Measurements from ENCODE around the gene SEMA3F. TPM values are rescaled to one million over a fixed set of nuclear protein-coding genes. Genes with fewer than 3 reads are reported as not detected.
"Not testable (repeated sequence)": the region's sequence is repeated elsewhere in the genome, so short reads cannot be mapped to it uniquely, and the experiment has no call there.

The SEMA3F gene
- total and polyA plus RNA-seq, 8 donors = 1.4 to 8.8 (median 4.9) TPM

DNA sequence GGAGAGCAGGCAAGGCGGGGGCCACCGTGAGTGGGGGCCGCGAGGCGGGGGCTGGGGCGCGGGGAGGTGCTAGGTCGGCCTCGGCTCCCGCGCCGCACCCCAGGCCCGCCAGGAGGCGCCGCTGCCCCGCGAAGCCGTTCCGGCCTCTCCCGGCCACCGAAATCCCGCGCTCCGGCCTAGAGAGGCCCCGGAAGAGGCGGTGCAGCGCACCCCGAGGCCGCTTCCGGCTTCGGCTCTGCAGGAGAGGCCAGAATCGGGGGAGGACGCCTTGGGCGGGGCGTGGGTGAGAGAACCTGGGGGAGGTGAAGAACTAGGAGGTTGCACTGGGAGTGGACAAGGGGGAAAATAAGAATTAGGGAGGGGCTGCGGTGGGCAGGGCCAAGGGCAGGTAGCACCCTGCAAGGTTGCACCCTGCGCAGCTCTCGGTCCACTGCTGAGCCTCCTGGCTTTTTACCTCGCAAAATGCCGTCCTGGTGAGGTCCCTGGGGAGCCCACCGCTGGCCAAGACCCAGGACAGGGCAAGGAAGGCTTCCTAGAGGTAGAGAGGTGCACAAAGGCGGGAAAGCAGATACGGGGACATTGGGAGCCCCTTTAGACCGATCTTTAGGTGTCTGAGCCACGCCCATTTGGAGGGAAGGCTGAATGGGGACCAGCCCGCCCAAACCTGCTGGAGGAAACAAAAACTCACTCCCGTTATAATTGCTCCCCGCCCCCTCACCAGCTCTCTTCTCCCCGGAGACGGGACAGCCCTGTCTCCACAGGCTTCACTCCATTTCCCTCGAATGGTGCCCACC, 72.5 kb downstream of the SEMA3F start:
- peak overlapping the region; percentile 68 to 84 (median 84) for H3K27ac ChIP-seq
- peak; percentile 78 to 93 (median 87) for TF ChIP-seq CTCF (IDR thresholded peaks at IDR 0.05)
- intact Hi-C loops (cut with DNase I) = loop anchor here in 2 of 3 donors (2.0 to 5.0 kb wide), 2 partner anchors 33 to 45 kb away; no protein-coding TSS in a partner anchor
- no peaks in the 10 kb centered on the region for H3K27me3 ChIP-seq
- H3K36me3 ChIP-seq = no peaks in the 10 kb centered on the region
- peak; percentile 94 to 98 (median 95) for DNase-seq
- peak overlapping the region; percentile 43 to 65 (median 52) for H3K4me3 ChIP-seq
- H3K4me1 ChIP-seq = peaks cover 0 to 7% (median 4%) of the 10 kb centered on the region in 3 donors
- WGBS, 2 donors = 0 to 1% methylated on average over 40 to 51 of the region's 51 CpGs
- peak; percentile 88 to 92 (median 91) for ATAC-seq
- FAIRE-seq = no peak
- no peaks in the 10 kb centered on the region for H3K9me3 ChIP-seq

GRCh38 chr3:50228184-50228763, 73.2 kb downstream of the SEMA3F start:
- WGBS, 2 donors = 45% methylated on average over 14 to 15 of the region's 15 CpGs
- not testable (repeated sequence) for DNase-seq

DNA sequence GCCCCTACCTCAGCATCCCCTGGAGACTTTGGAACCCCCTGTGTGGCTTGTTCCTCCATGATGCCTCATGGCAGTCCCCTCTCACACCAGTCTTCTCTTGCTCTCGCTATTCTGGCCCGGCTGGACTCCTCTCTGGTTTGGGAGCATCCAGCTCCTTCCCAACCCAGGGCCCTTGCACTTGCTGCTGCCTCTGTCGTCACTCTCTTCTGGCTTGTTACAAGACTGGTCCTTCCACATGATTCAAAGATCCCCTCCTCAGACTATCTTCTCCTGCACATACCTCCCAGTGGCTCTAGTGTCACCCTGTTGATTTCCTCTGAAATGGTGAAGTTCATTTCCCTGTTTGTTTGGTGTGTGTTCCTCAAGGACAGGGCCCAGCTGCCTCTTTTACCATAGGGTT, 74.4 kb downstream of the SEMA3F start:
- no peak for ATAC-seq
- H3K27me3 ChIP-seq = no peaks in the 10 kb centered on the region
- 86 to 91% methylated on average over 3 of the region's 3 CpGs for WGBS, 2 donors
- peak overlapping the region in 3 of 4 donors; percentile 16 to 50 (median 34) for H3K27ac ChIP-seq
- H3K36me3 ChIP-seq = no peaks in the 10 kb centered on the region
- intact Hi-C loops (cut with DNase I) = loop anchor here in 2 of 3 donors (5.0 kb wide), 1 partner anchor 43 kb away; no protein-coding TSS in a partner anchor
- no peak for TF ChIP-seq CTCF (IDR thresholded peaks at IDR 0.05)
- no peak for FAIRE-seq
- H3K9me3 ChIP-seq = no peaks in the 10 kb centered on the region
- H3K4me3 ChIP-seq = no peak overlapping the region
- DNase-seq = peak in 1 of 6 donors; percentile 43
- H3K4me1 ChIP-seq = peaks cover 0 to 7% (median 4%) of the 10 kb centered on the region in 3 donors

More at GRCh38 chr3:50228184-50228763, 73.2 kb downstream of the SEMA3F start:
- not testable (repeated sequence) for H3K9me3 ChIP-seq, FAIRE-seq, H3K36me3 ChIP-seq, ATAC-seq, H3K27me3 ChIP-seq, H3K4me1 ChIP-seq
- Histone ChIP-seq H3K27ac (peak overlapping the region; percentile 68 to 84 (median 84)), H3K4me3 (peak overlapping the region; percentile 43 to 65 (median 52))
- intact Hi-C loops (cut with DNase I) = loop anchor here in 2 of 3 donors (5.0 kb wide), 1 partner anchor 44 kb away; no protein-coding TSS in a partner anchor

GRCh38 chr3:50230104-50230793, 75.1 kb downstream of the SEMA3F start:
- intact Hi-C loops (cut with DNase I) = no loop called here
- WGBS, 2 donors = 85 to 91% methylated on average over 8 of the region's 8 CpGs
- no peak for TF ChIP-seq CTCF (IDR thresholded peaks at IDR 0.05)
- peak overlapping the region in 3 of 4 donors; percentile 16 to 50 (median 34) for H3K27ac ChIP-seq
- no peak overlapping the region for H3K4me3 ChIP-seq
- no peaks in the 10 kb centered on the region for H3K36me3 ChIP-seq
- peaks cover 0 to 7% (median 4%) of the 10 kb centered on the region in 3 donors for H3K4me1 ChIP-seq
- DNase-seq (peak in 1 of 6 donors; percentile 54), ATAC-seq (no peak), FAIRE-seq (no peak)
- H3K27me3 ChIP-seq = no peaks in the 10 kb centered on the region
- no peaks in the 10 kb centered on the region for H3K9me3 ChIP-seq

GRCh38 chr3:50230794-50231125, 75.6 kb downstream of the SEMA3F start:
- intact Hi-C loops (cut with DNase I) = no loop called here
- no peak for ATAC-seq
- H3K27me3 ChIP-seq = no peaks in the 10 kb centered on the region
- H3K4me1 ChIP-seq = peaks cover 0 to 7% (median 4%) of the 10 kb centered on the region in 3 donors
- TF ChIP-seq CTCF (IDR thresholded peaks at IDR 0.05) = no peak
- FAIRE-seq = no peak
- H3K27ac ChIP-seq = no peak overlapping the region
- DNase-seq = no peak
- 84 to 90% methylated on average over 4 of the region's 4 CpGs for WGBS, 2 donors
- H3K4me3 ChIP-seq = no peak overlapping the region
- H3K9me3 ChIP-seq = no peaks in the 10 kb centered on the region
- no peaks in the 10 kb centered on the region for H3K36me3 ChIP-seq
